H1 (cell line): ENCODE results near the gene MYO15A. TPM values are rescaled to one million over a fixed set of nuclear protein-coding genes. Genes with fewer than 3 reads are reported as not detected.

Experiments used
- CTCF ChIA-PET: fragments of 300-600 bp; sonication (Branson Sonifier 250); formaldehyde crosslinking; loops from one replicate; lab custom pipeline; 2021; ENCODE audit not compliant: partially characterized antibody; lab: Charles Lee
- POLR2A ChIA-PET: fragments of 300-600 bp; sonication (Branson Sonifier 250); formaldehyde crosslinking; loops from one replicate; lab custom pipeline; 2021; ENCODE audit warnings: inconsistent platforms; ENCODE audit not compliant: partially characterized antibody; lab: Charles Lee
- DNase-seq, 2 experiments: peaks; one replicate each; pipeline versions ENCODE4 v3.0.0 to v3.0.0-alpha.2; 2010 to 2022; ENCODE audit warnings: low spot score in 2 of 2, low read depth in 1 of 2, mixed read lengths in 1 of 2
- FAIRE-seq: peaks from 2 replicates; lab custom pipeline; 2011; peaks lifted over from hg19 to GRCh38; lab: Jason Lieb, UNC
- H2AFZ ChIP-seq: 2 replicates; pipeline ENCODE4 v1.8.1; 2012; ENCODE audit warnings: low read length, inconsistent platforms
- H2AK5ac ChIP-seq: 2 replicates; pipeline ENCODE4 v1.6.1; 2013; ENCODE audit warnings: low read depth, low read length
- H2BK120ac ChIP-seq: replicated peaks from 2 replicates; pipeline ENCODE3; 2013; ENCODE audit warnings: low read depth, low read length, inconsistent platforms
- H2BK12ac ChIP-seq: 2 replicates; pipeline ENCODE4 v1.6.1; 2013; ENCODE audit warnings: low read depth, low read length
- H2BK15ac ChIP-seq: 2 replicates; pipeline ENCODE4 v1.6.1; 2013; ENCODE audit warnings: low read length
- H2BK20ac ChIP-seq: 2 replicates; pipeline ENCODE4 v1.6.1; 2013; ENCODE audit warnings: low read length
- H2BK5ac ChIP-seq: 2 replicates; pipeline ENCODE4 v1.6.1; 2013; ENCODE audit warnings: low read depth, low read length
- H3K14ac ChIP-seq: 2 replicates; pipeline ENCODE4 v1.6.1; 2013; ENCODE audit warnings: inconsistent platforms; ENCODE audit not compliant: insufficient read length
- H3K18ac ChIP-seq: 2 replicates; pipeline ENCODE4 v1.6.1; 2013; ENCODE audit warnings: low read length; ENCODE audit errors: extremely low read depth
- H3K23ac ChIP-seq: 2 replicates; pipeline ENCODE4 v1.6.1; 2013; ENCODE audit warnings: inconsistent platforms; ENCODE audit not compliant: insufficient read length
- H3K23me2 ChIP-seq: 2 replicates; pipeline ENCODE4 v1.6.1; 2013; ENCODE audit warnings: low read depth, low read length
- H3K27ac ChIP-seq: 2 replicates; pipeline ENCODE4 v1.6.1; 2011; ENCODE audit warnings: low read depth, low read length, inconsistent platforms
- H3K27me3 ChIP-seq, 4 experiments: replicated peaks in 1 of 4; 1 replicate in 1 of 4; 2 replicates in 3 of 4; pipeline versions ENCODE4 v1.6.1 to v1.8.1; 2011 to 2013; ENCODE audit warnings: low read length in 3 of 4, mild to moderate bottlenecking in 3 of 4, inconsistent platforms in 2 of 4, mixed read lengths in 2 of 4, moderate library complexity in 1 of 4; ENCODE audit not compliant: control insufficient read depth in 3 of 4, insufficient read depth in 3 of 4; ENCODE audit errors: extremely low read depth in 1 of 4
- H3K36me3 ChIP-seq, 4 experiments: 2 replicates each; pipeline versions ENCODE4 v1.6.1 to v1.8.1; 2011 to 2013; ENCODE audit warnings: mild to moderate bottlenecking in 4 of 4, low read length in 3 of 4, moderate library complexity in 2 of 4, control low read depth in 1 of 4, inconsistent platforms in 1 of 4; ENCODE audit not compliant: insufficient read depth in 4 of 4, control insufficient read depth in 2 of 4
- H3K4ac ChIP-seq: replicated peaks from 2 replicates; pipeline ENCODE3; 2013; ENCODE audit warnings: low read length, low read depth, mixed read lengths, inconsistent platforms; ENCODE audit not compliant: insufficient read length
- H3K4me1 ChIP-seq, 4 experiments: replicated peaks in 1 of 4; 1 replicate in 1 of 4; 2 replicates in 3 of 4; pipeline versions ENCODE4 v1.6.1 to v1.8.1; 2011 to 2013; ENCODE audit warnings: low read length in 3 of 4, inconsistent platforms in 2 of 4, mixed read lengths in 1 of 4; ENCODE audit not compliant: insufficient read depth in 4 of 4, control insufficient read depth in 3 of 4
- H3K4me2 ChIP-seq, 2 experiments: 2 replicates each; pipeline versions ENCODE4 v1.6.1 to v1.8.1; 2011 to 2013; ENCODE audit warnings: low read depth in 2 of 2, low read length in 2 of 2, control low read depth in 1 of 2, inconsistent platforms in 1 of 2, mild to moderate bottlenecking in 1 of 2; ENCODE audit not compliant: insufficient read depth in 1 of 2
- H3K4me3 ChIP-seq, 4 experiments: fragments of 200-600, 300-600 bp in 1 of 4; sonication (generic), shearing (Covaris generic), sonication (Bioruptor Twin) in 1 of 4; 2 replicates each; pipeline versions ENCODE4 v1.5.1 to v1.8.1; 2011 to 2016; ENCODE audit warnings: low read length in 4 of 4, low read depth in 3 of 4, control low read depth in 2 of 4, inconsistent platforms in 2 of 4, mild to moderate bottlenecking in 2 of 4, mixed read lengths in 1 of 4, moderate library complexity in 1 of 4; ENCODE audit not compliant: insufficient read depth in 2 of 4; ENCODE audit errors: extremely low read depth in 1 of 4
- H3K56ac ChIP-seq: replicated peaks from 2 replicates; pipeline ENCODE3; 2013; ENCODE audit warnings: low read depth, mild to moderate bottlenecking, mixed read lengths, low read length, inconsistent platforms; ENCODE audit not compliant: insufficient read length
- H3K79me1 ChIP-seq: 2 replicates; pipeline ENCODE4 v1.6.1; 2013; ENCODE audit warnings: low read depth, low read length, control low read depth
- H3K79me2 ChIP-seq, 2 experiments: 2 replicates each; pipeline versions ENCODE4 v1.6.1 to v1.8.1; 2012 to 2013; ENCODE audit warnings: low read length in 2 of 2, mild to moderate bottlenecking in 2 of 2, inconsistent platforms in 1 of 2; ENCODE audit not compliant: insufficient read depth in 2 of 2, control insufficient read depth in 1 of 2
- H3K9ac ChIP-seq, 4 experiments: replicated peaks in 1 of 4; 1 replicate in 1 of 4; 2 replicates in 3 of 4; pipeline versions ENCODE4 v1.6.1 to v1.8.1; 2011 to 2013; ENCODE audit warnings: low read depth in 3 of 4, low read length in 3 of 4, control low read depth in 2 of 4, mild to moderate bottlenecking in 2 of 4, moderate library complexity in 2 of 4, inconsistent platforms in 1 of 4; ENCODE audit errors: extremely low read depth in 1 of 4
- H3K9me3 ChIP-seq, 2 experiments: 2 replicates each; pipeline versions ENCODE4 v1.6.1 to v1.8.1; 2012 to 2013; ENCODE audit warnings: mild to moderate bottlenecking in 2 of 2, moderate library complexity in 2 of 2, control low read depth in 1 of 2, inconsistent platforms in 1 of 2, low read depth in 1 of 2, low read length in 1 of 2, mixed read lengths in 1 of 2; ENCODE audit not compliant: insufficient read depth in 2 of 2
- H4K20me1 ChIP-seq, 2 experiments: replicated peaks in 1 of 2; 2 replicates each; pipeline versions ENCODE3 to v1.8.1; 2011 to 2013; ENCODE audit warnings: inconsistent platforms in 2 of 2, low read length in 2 of 2, mild to moderate bottlenecking in 1 of 2; ENCODE audit not compliant: insufficient read depth in 2 of 2, control insufficient read depth in 1 of 2
- H4K5ac ChIP-seq: 2 replicates; pipeline ENCODE4 v1.6.1; 2013; ENCODE audit warnings: low read length, low read depth, mixed read lengths, inconsistent platforms; ENCODE audit not compliant: insufficient read length
- H4K8ac ChIP-seq: 2 replicates; pipeline ENCODE4 v1.8.0; 2013; ENCODE audit warnings: mild to moderate bottlenecking, moderate library complexity, low read length, inconsistent platforms; ENCODE audit not compliant: insufficient read depth; ENCODE audit errors: extremely low read depth
- H4K91ac ChIP-seq: replicated peaks from 2 replicates; pipeline ENCODE3; 2013; ENCODE audit warnings: low read length, mixed read lengths, inconsistent platforms; ENCODE audit not compliant: insufficient read length
- CHD1 ChIP-seq: IDR thresholded peaks from 2 replicates; pipeline ENCODE4 v1.6.1; 2012; ENCODE audit warnings: low read depth, low read length, improper control_type of control experiment
- CREB1 ChIP-seq: IDR thresholded peaks from 2 replicates; pipeline ENCODE4 v1.6.1; 2012; ENCODE audit warnings: inconsistent platforms
- CTBP2 ChIP-seq: IDR thresholded peaks from 2 replicates; pipeline ENCODE4 v1.7.0; 2011; ENCODE audit warnings: borderline replicate concordance, mild to moderate bottlenecking, moderate library complexity, mixed read lengths, low read length; ENCODE audit not compliant: insufficient read depth, insufficient read length
- E2F6 ChIP-seq: IDR thresholded peaks from 2 replicates; pipeline ENCODE4 v1.6.1; 2012; ENCODE audit warnings: inconsistent platforms
- EP300 ChIP-seq, 2 experiments: IDR thresholded peaks; 1 replicate in 1 of 2; 2 replicates in 1 of 2; pipeline ENCODE4 v1.6.1; 2011 to 2012; ENCODE audit warnings: low read depth in 2 of 2, low read length in 2 of 2, mild to moderate bottlenecking in 2 of 2, borderline replicate concordance in 1 of 2, inconsistent platforms in 1 of 2, moderate library complexity in 1 of 2
- JUND ChIP-seq: IDR thresholded peaks from 2 replicates; pipeline ENCODE4 v1.6.1; 2011; ENCODE audit warnings: mild to moderate bottlenecking, improper control_type of control experiment, low read length
- KDM4A ChIP-seq: IDR thresholded peaks from one replicate; pipeline ENCODE4 v1.7.1; 2012; ENCODE audit warnings: low read depth, mild to moderate bottlenecking, moderate library complexity, low read length, inconsistent platforms; ENCODE audit not compliant: severe bottlenecking
- SIN3A ChIP-seq, 2 experiments: IDR thresholded peaks in 1 of 2; conservative IDR thresholded peaks in 1 of 2; 2 replicates each; pipeline ENCODE4 v1.6.1; 2011 to 2012; ENCODE audit warnings: low read length in 2 of 2, improper control_type of control experiment in 1 of 2, low read depth in 1 of 2, mild to moderate bottlenecking in 1 of 2
- SP1 ChIP-seq: IDR thresholded peaks from 2 replicates; pipeline ENCODE4 v1.6.1; 2011; ENCODE audit warnings: low read depth, low read length
- TAF1 ChIP-seq: IDR thresholded peaks from 2 replicates; pipeline ENCODE4 v1.6.1; 2011; ENCODE audit warnings: mild to moderate bottlenecking, low read depth, low read length
- TBP ChIP-seq: IDR thresholded peaks from 2 replicates; pipeline ENCODE4 v1.6.1; 2011; ENCODE audit warnings: low read depth, low read length, improper control_type of control experiment
- WGBS, 2 experiments: shearing (Covaris generic) in 1 of 2; methylation state at CpG; one replicate each; pipeline versions ENCODE4 v1.1.6 to v1.1.7; 2013 to 2015; ENCODE audit warnings: low lambda C conversion rate in 2 of 2, mixed read lengths in 2 of 2, inconsistent platforms in 1 of 2, low coverage in 1 of 2, missing lambda C conversion rate in 1 of 2; ENCODE audit not compliant: insufficient replicate concordance in 2 of 2, insufficient coverage in 1 of 2, insufficient read length in 1 of 2; ENCODE audit errors: extremely low coverage in 1 of 2, missing lambda C conversion rate in 1 of 2; 5-methylcytosine and 5-hydroxymethylcytosine counted together
- polyA plus RNA-seq, 7 experiments: library from polyadenylated mRNA; depleted of rRNA in 3 of 7; stranded (reverse) in 5 of 7; unstranded in 2 of 7; fragments of >200 nt in 5 of 7; fragments of 200-250 nt in 2 of 7; gene quantifications; 1 replicate in 5 of 7; 2 replicates in 1 of 7; 4 replicates in 1 of 7; pipeline versions ENCODE4 v1.2.1 to v1.2.3, GENCODE V29; 2011 to 2013; ENCODE audit warnings: missing spikeins in 2 of 7, mixed read lengths in 2 of 7
- total RNA-seq: library from RNA; stranded (reverse); fragmentation: NEBNext Ultra II Directional; extraction: Animal tissue kit (Norgen Biotek cat#: 25700); gene quantifications from 2 replicates; pipeline ENCODE4 v1.2.1, GENCODE V29; 2021

MYO15A gene
- total and polyA plus RNA-seq, 2 of the 8 experiments (the other 6 are each of a cell fraction or from before 2014, with no cell fraction given) = 1.6 to 4.2 TPM

- ChIA-PET CTCF (interaction anchor here (0.9 to 1.1 kb wide), 5 partner anchors 12 to 18 kb away, joined by 3 to 6 read pairs (median 4); no protein-coding TSS in a partner anchor), POLR2A (interaction anchor here (0.7 to 1.8 kb wide), 3 partner anchors 12 to 89 kb away, joined by 3 to 5 read pairs (median 3); no protein-coding TSS in a partner anchor)
- Histone ChIP-seq H3K4ac (no peak overlapping the region), H3K27me3 (no peaks in the 10 kb centered on the region; a peak in 1 of 7 replicates), H3K18ac (no peak overlapping the region; the same call in 1 of the 2 replicates), H3K14ac (no peak overlapping the region), H2AK5ac (no peak overlapping the region), H4K5ac (no peak overlapping the region), H3K56ac (no peak overlapping the region), H2BK12ac (no peak overlapping the region), H3K4me1 (peaks cover 2 to 12% (median 5%) of the 10 kb centered on the region in 4 experiments), H3K4me3 (peak overlapping the region; percentile 25 to 60 (median 46)), H4K20me1 (no peaks in the 10 kb centered on the region), H3K27ac (no peak overlapping the region), H4K8ac (peak overlapping the region; percentile 29; the same call in 1 of the 2 replicates), H3K23ac (no peak overlapping the region), H3K9ac (peak overlapping the region in 2 of 4 experiments; percentile 25 to 28; a peak in 2 of 7 replicates), H2AFZ (no peak overlapping the region), H3K79me2 (no peaks in the 10 kb centered on the region), H3K36me3 (no peaks in the 10 kb centered on the region), H3K4me2 (peak overlapping the region; percentile 54 to 78), H4K91ac (no peak overlapping the region), H2BK5ac (0 out of 2 replicates have a peak overlapping the region, but pooled peaks have one; percentile 41), H2BK20ac (no peak overlapping the region), H3K23me2 (peaks cover 1% of the 10 kb centered on the region; the same call in 1 of the 2 replicates), H2BK15ac (no peak overlapping the region), H2BK120ac (no peak overlapping the region), H3K79me1 (no peaks in the 10 kb centered on the region), H3K9me3 (no peaks in the 10 kb centered on the region)
- DNase-seq (peak; percentile 93 to 100), FAIRE-seq (peak; percentile 93)
- WGBS, 2 experiments = 4% methylated on average over 26 of the region's 26 CpGs; no CpG with 5 or more reads in 1 of the 2 experiments
- TF ChIP-seq CREB1 (peak; percentile 92), TBP (0 out of 2 replicates have a peak, but pooled peaks have one; percentile 42), TAF1 (peak; percentile 45; the same call in 1 of the 2 replicates), CTBP2 (no peak), E2F6 (no peak), KDM4A (peak; percentile 53), SP1 (peak; percentile 75; the same call in 1 of the 2 replicates), JUND (no peak), EP300 (IDR thresholded peaks at IDR 0.05; ENCODE audit: borderline replicate concordance in 1 of 2, low read depth in 2 of 2, low read length in 2 of 2) (no peak), SIN3A (conservative IDR thresholded peaks at IDR 0.05 in 1 of 2, IDR thresholded peaks at IDR 0.05 in 1 of 2; ENCODE audit: low read depth in 1 of 2, low read length in 2 of 2) (peak; percentile 4 to 87; a peak in 2 of 4 replicates), CHD1 (no peak)
These were observed 49.6 kb downstream of the MYO15A start for GRCh38 chr17:18158022-18158600.
